Activated T-cell treated with anti-CD3 and anti-CD28 coated beads for 4 hours (primary cell): ENCODE data around the gene NOP16.

Experiments
- DNase-seq: peaks from one replicate; pipeline ENCODE4 v3.0.0-alpha.2; 2020

The NOP16 gene

GRCh38 chr5:176384366-176384930 lies 4.0 kb downstream of the NOP16 start:
- DNase-seq = no peak

- DNase-seq = no peak
These were observed 4.4 kb downstream of the NOP16 start for GRCh38 chr5:176383961-176384360.

GRCh38 chr5:176383248-176383905 lies 5.0 kb downstream of the NOP16 start:
- no peak for DNase-seq

- no peak for DNase-seq
These were observed 5.7 kb downstream of the NOP16 start for GRCh38 chr5:176382721-176383120.

GRCh38 chr5:176381979-176382378 lies 6.4 kb downstream of the NOP16 start:
- no peak for DNase-seq

GRCh38 chr5:176381423-176381822 lies 7.0 kb downstream of the NOP16 start:
- no peak for DNase-seq

- DNase-seq = no peak
These were observed 8.5 kb downstream of the NOP16 start for GRCh38 chr5:176379881-176380280.

- DNase-seq = no peak
These were observed 15.1 kb downstream of the NOP16 start for GRCh38 chr5:176373100-176373818.

- DNase-seq = no peak
These were observed 16.5 kb downstream of the NOP16 start for GRCh38 chr5:176371621-176372539.

- no peak for DNase-seq
These were observed 18.3 kb downstream of the NOP16 start for GRCh38 chr5:176369934-176370711.

- DNase-seq = no peak
These were observed 19.7 kb downstream of the NOP16 start for GRCh38 chr5:176368726-176369125.

GRCh38 chr5:176366232-176366894 lies 22.0 kb downstream of the NOP16 start:
- no peak for DNase-seq

- DNase-seq = peak; percentile 42
These were observed 22.8 kb downstream of the NOP16 start, which contains the start of gene ARL10 for GRCh38 chr5:176365351-176366231. TSS of gene ARL10 (plus strand) at chr5:176365487. CDS start at chr5:176365564, 77 bp downstream.

- no peak for DNase-seq
These were observed 23.5 kb downstream of the NOP16 start for GRCh38 chr5:176364765-176365350.

- no peak for DNase-seq
These were observed 26.2 kb downstream of the NOP16 start for GRCh38 chr5:176362233-176362490.

GRCh38 chr5:176361437-176362232 lies 26.8 kb downstream of the NOP16 start, which contains the start of gene KIAA1191:
TSS of gene KIAA1191 (minus strand) at chr5:176361764. CDS start at chr5:176359508, 2,256 bp downstream.
- DNase-seq = peak; percentile 89

- DNase-seq = no peak
These were observed 27.4 kb downstream of the NOP16 start for GRCh38 chr5:176360894-176361436.

GRCh38 chr5:176359658-176360057 lies 28.7 kb downstream of the NOP16 start:
- DNase-seq = no peak

GRCh38 chr5:176356179-176356566 lies 32.2 kb downstream of the NOP16 start:
- DNase-seq = no peak
